Activated CD4-positive, alpha-beta memory T cell treated with anti-CD3 and anti-CD28 coated beads for 36 hours (primary cell): Measurements from ENCODE around the gene VTI1A. TPM values are rescaled to one million over a fixed set of nuclear protein-coding genes. Genes with fewer than 3 reads are reported as not detected.
"Not testable (repeated sequence)": the region's sequence is repeated elsewhere in the genome, so short reads cannot be mapped to it uniquely, and the experiment has no call there.

Experiments
- CTCF ChIA-PET: fragments of 350-600 bp; sonication (Branson Sonifier 250); formaldehyde crosslinking; loops from one replicate; lab custom pipeline; 2021; ENCODE audit warnings: antibody characterized with exemption, inconsistent platforms; lab: Charles Lee
- POLR2A ChIA-PET: fragments of 350-600 bp; sonication (Branson Sonifier 250); formaldehyde crosslinking; loops from one replicate; lab custom pipeline; 2021; ENCODE audit warnings: antibody characterized with exemption; lab: Charles Lee
- DNase-seq: peaks from one replicate; pipeline ENCODE4 v3.0.0-alpha.2; 2020
- H3K27ac Mint-ChIP-seq: one replicate; pipeline ENCODE4 v1.8.0; 2021; ENCODE audit warnings: mixed read lengths
- H3K27me3 Mint-ChIP-seq: one replicate; pipeline ENCODE4 v1.8.0; 2021; ENCODE audit warnings: mixed read lengths
- H3K36me3 Mint-ChIP-seq: one replicate; pipeline ENCODE4 v1.8.0; 2021; ENCODE audit warnings: mixed read lengths
- H3K4me1 Mint-ChIP-seq: one replicate; pipeline ENCODE4 v1.8.0; 2021; ENCODE audit warnings: low read depth, mixed read lengths
- H3K4me3 Mint-ChIP-seq: one replicate; pipeline ENCODE4 v1.8.0; 2021; ENCODE audit warnings: mild to moderate bottlenecking, mixed read lengths
- H3K9me3 Mint-ChIP-seq: one replicate; pipeline ENCODE4 v1.8.0; 2021; ENCODE audit warnings: mixed read lengths
- intact Hi-C: fragments of 100-400 bp; cut with micrococcal nuclease; formaldehyde crosslinking; loops from one replicate; pipeline ENCODE4 v1.15.1; 2023
- total RNA-seq, 2 experiments: library from RNA; stranded (reverse); gene quantifications; one replicate each; pipeline ENCODE4 v1.2.3, GENCODE V29; 2021

Gene VTI1A
- total RNA-seq, 2 experiments from 2014 or later: 24.3 to 24.5 TPM

DNA sequence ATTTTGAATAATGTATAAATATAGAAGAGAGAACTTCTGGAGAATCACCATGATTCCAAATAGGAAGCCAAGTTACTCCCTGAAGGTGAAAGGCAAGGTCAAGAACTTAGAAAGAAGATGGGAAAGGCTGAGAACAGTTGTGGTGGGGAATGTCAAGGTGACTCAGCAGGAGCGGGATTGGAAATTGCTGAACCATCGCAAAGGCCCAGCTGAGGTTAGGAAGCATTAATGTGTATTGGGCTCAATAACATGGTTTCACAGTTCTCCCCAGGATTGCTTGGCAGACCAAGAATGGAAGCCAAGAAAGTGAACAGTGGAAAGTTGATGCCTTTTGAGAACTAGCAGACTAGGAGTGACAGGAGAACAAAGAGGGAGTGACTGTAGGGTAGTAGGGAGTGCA is 133.3 kb downstream of the VTI1A start:
- Mint-ChIP-seq H3K27ac (no peak overlapping the region), H3K9me3 (no peaks in the 10 kb centered on the region), H3K36me3 (peaks cover 16% of the 10 kb centered on the region), H3K27me3 (no peaks in the 10 kb centered on the region), H3K4me3 (no peak overlapping the region), H3K4me1 (no peaks in the 10 kb centered on the region)
- DNase-seq: no peak
- intact Hi-C loops: no loop called here
- CTCF ChIA-PET: no interaction called here
- POLR2A ChIA-PET: no interaction called here

DNA sequence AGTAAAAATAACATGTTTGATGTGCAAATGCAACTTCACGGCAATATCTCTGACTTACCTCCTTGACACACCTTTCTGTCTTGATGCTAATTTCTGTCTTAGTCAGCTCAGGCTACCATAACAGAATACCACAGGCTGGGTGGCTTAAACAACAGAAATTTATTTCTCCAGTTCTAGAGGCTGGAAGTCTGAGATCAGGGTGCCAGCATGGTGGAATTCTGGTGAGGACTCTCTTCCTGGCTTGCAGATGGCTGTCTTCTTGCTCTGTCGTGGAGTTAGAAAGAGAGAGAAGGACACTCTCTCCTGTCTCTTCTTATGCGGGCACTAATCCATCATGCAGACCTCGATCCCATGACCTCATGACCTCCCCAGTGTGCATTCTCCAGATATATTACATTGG is 134.9 kb downstream of the VTI1A start:
- CTCF ChIA-PET: no interaction called here
- POLR2A ChIA-PET: no interaction called here
- H3K9me3 Mint-ChIP-seq: no peaks in the 10 kb centered on the region

DNA sequence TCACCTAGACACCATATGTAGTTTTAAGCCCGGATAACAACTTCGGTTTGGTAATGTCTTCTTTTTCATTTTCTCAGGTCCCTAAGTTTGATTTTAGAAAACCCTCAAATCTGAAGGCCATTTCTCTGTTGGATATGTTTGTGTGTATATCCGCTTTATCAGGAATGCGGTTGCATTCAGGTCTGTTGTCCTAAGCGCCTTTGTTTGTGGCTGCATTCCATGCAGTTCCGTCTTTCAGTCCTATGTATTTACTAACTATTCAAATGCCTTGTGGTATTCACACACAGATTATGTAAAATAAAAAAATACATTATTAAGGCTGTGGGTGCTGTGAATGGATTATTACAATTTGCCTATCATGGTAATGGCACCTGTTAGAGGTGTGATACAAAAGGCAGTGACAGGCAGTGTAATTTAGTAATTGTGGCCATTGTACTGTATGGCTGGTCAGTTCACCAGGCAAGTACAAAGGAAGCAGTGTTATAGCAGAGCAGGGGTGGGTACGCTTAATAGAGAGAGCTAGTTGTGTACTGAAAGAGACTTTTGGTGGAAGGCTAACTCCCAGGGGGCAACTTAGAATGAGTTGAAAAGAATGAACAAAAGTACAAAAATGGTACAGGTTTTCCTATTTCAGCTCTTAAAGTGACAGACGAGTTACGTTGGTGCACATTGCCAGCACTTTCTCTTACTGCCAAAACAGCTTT is 136.4 kb downstream of the VTI1A start:
- H3K27me3 Mint-ChIP-seq: no peaks in the 10 kb centered on the region
- CTCF ChIA-PET: no interaction called here
- intact Hi-C loops: no loop called here
- POLR2A ChIA-PET: no interaction called here
- no peak overlapping the region for H3K4me3 Mint-ChIP-seq
- no peak for DNase-seq
- H3K36me3 Mint-ChIP-seq: peaks cover 18% of the 10 kb centered on the region
- no peak overlapping the region for H3K27ac Mint-ChIP-seq
- no peaks in the 10 kb centered on the region for H3K9me3 Mint-ChIP-seq
- no peaks in the 10 kb centered on the region for H3K4me1 Mint-ChIP-seq

More for the DNA sequence above, 134.9 kb downstream of the VTI1A start:
- intact Hi-C loops: no loop called here
- Mint-ChIP-seq H3K27me3 (no peaks in the 10 kb centered on the region), H3K36me3 (peaks cover 20% of the 10 kb centered on the region), H3K4me1 (no peaks in the 10 kb centered on the region), H3K27ac (no peak overlapping the region), H3K4me3 (no peak overlapping the region)
- no peak for DNase-seq

DNA sequence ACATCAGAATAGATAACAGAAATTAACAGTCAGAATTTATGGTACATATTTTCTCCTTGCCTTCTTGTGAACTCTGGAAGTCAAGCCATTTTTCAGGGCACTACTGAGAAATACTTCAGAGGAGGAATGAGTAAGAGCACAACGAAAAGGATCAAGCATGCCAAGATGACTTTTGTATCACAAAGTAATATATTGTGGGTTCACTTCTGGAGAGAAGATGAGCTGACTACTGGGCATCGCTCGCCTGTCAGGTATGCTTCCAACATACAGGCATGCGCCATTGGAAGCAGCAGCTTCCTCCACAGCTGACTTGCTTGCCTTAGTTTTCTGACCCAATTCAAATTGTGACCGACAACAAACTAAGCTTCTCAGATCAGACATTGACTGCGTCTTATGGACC is 137.3 kb downstream of the VTI1A start:
- intact Hi-C loops: no loop called here
- Mint-ChIP-seq H3K4me3 (no peak overlapping the region), H3K4me1 (no peaks in the 10 kb centered on the region), H3K36me3 (peaks cover 17% of the 10 kb centered on the region), H3K9me3 (no peaks in the 10 kb centered on the region), H3K27ac (no peak overlapping the region), H3K27me3 (no peaks in the 10 kb centered on the region)
- POLR2A ChIA-PET: no interaction called here
- no peak for DNase-seq
- CTCF ChIA-PET: no interaction called here

DNA sequence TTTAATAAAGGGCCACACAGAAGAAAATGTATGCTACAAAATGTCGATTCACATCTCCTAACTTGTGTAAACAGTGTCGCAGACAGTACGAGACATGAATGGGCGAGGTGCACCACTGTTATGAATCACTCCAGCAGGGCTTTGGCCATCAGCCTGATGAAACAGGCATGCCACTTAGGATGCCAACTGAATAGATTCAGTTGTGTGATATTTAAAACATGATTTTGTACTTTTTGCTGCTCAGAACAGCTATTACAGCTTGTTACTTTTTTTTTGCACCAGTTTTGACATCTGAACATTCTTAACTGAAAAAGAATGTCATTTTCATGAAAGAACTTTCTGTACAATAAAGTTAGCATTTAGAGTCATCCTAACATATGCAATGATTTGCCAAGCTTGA is 138.1 kb downstream of the VTI1A start:
- Mint-ChIP-seq H3K36me3 (peaks cover 17% of the 10 kb centered on the region), H3K9me3 (no peaks in the 10 kb centered on the region)
- POLR2A ChIA-PET: no interaction called here

DNA sequence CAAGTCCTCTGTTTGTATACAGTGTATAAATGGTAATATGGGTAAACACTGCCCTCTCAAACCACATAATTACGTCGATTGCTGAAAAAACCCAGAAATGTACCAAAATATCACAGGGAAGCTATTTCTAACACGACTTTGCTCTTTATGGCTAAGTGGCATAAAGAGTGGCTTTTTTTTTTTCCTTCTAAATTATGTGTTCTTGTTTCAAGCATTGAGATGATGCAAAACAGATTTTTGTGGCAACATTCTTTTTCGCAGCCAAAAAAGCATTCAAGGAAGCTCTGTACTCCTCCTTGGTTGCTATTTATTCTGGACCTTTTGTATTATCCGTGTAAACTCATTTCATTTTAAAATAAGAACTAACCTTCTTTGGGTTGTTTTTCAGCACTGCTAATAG is 138.9 kb downstream of the VTI1A start:
- no peaks in the 10 kb centered on the region for H3K4me1 Mint-ChIP-seq
- H3K9me3 Mint-ChIP-seq: no peaks in the 10 kb centered on the region
- ChIA-PET CTCF (no interaction called here), POLR2A (interaction anchor here (0.7 kb wide), 1 partner anchor 8 kb away, joined by 3 read pairs; no protein-coding TSS in a partner anchor)
- H3K4me3 Mint-ChIP-seq: no peak overlapping the region
- no peak for DNase-seq
- H3K36me3 Mint-ChIP-seq: peaks cover 12% of the 10 kb centered on the region
- no peaks in the 10 kb centered on the region for H3K27me3 Mint-ChIP-seq
- intact Hi-C loops: no loop called here
- no peak overlapping the region for H3K27ac Mint-ChIP-seq

More for the DNA sequence above, 138.1 kb downstream of the VTI1A start:
- Mint-ChIP-seq H3K27ac (no peak overlapping the region), H3K4me1 (no peaks in the 10 kb centered on the region), H3K27me3 (no peaks in the 10 kb centered on the region), H3K4me3 (no peak overlapping the region)
- CTCF ChIA-PET: interaction anchor here (0.8 kb wide), 1 partner anchor 10 kb away, joined by 4 read pairs; no protein-coding TSS in a partner anchor
- intact Hi-C loops: no loop called here
- no peak for DNase-seq

DNA sequence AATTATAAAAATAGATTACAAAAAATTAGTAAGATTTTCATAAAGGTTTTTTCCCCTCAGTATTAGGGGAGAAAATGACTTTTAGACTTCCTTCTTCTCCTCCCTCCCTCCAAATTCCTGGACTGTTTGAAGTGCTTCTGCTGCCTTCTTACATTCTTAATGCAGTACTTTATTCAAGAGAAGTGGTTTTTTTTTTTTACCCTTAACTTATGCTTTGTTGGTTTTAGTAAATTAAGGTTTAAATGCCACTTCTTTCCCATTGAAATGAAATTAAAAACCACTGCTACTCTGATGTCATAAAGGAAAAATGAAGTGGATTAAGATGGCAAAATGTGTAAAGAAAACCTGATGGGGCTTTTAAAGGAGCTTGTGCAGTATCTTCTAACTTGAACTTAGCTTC is 140.7 kb downstream of the VTI1A start:
- H3K9me3 Mint-ChIP-seq: no peaks in the 10 kb centered on the region
- no peak overlapping the region for H3K27ac Mint-ChIP-seq
- H3K27me3 Mint-ChIP-seq: no peaks in the 10 kb centered on the region
- H3K4me3 Mint-ChIP-seq: no peak overlapping the region
- POLR2A ChIA-PET: no interaction called here
- H3K36me3 Mint-ChIP-seq: peaks cover 23% of the 10 kb centered on the region
- CTCF ChIA-PET: no interaction called here
- DNase-seq: no peak
- intact Hi-C loops: no loop called here
- no peaks in the 10 kb centered on the region for H3K4me1 Mint-ChIP-seq

DNA sequence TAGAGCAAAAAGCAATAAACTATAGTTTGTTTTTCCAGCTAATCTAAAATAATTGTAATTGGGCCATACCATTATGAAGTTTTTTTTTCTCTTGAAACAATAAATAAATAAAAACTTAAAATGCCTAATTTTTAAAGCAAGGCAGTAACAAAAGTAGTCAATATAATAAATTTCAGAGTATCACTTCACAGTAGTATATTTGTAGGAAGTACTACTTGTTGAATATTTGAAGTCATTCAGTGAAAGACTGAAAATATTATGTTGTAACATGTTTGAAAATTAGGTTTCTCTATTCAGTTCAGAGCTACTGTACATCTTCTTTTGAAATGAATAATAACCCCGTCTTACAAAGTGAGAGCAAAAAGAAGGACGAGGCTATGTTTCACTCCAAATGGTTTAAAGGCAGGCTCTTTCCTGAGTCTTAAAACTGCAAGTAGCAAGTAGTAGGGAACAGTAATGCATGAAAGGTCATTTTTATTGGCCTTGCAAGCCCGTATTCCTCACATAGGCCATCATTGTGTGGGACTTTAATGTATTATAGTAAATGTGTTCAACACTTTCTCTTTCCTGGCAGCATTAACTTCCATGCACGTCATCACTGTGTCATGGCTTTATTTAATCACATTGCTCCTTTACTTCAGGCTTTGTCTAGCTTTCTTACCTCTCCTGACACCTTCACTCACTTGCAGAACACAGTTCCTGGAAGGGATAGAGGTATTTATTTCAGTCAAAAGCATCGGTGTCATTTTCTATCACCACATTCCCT is 141.4 kb downstream of the VTI1A start:
- DNase-seq: no peak
- intact Hi-C loops: no loop called here
- Mint-ChIP-seq H3K27ac (no peak overlapping the region), H3K36me3 (peaks cover 22% of the 10 kb centered on the region), H3K4me3 (no peak overlapping the region), H3K4me1 (no peaks in the 10 kb centered on the region), H3K27me3 (no peaks in the 10 kb centered on the region), H3K9me3 (no peaks in the 10 kb centered on the region)
- CTCF ChIA-PET: no interaction called here
- POLR2A ChIA-PET: no interaction called here

DNA sequence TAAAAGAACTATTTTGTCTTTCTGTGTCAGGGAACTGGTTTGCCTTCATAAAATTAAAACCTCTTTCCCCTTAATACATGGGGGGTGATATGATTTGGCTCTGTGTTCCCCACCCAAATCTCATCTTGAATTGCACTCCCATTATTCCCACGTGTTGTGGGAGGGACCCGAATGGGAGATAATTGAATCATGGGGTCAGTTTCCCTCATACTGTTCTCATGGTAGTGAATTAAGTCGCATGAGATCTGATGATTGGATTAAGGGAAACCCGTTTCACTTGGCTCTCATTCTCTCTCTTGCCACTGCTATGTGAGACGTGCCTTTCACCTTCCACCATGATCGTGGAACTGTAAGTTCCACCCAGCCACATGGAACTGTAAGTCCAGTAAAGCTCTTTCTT is 142.1 kb downstream of the VTI1A start:
- ChIA-PET POLR2A (no interaction called here), CTCF (no interaction called here)
- no peak for DNase-seq
- Mint-ChIP-seq H3K27ac (no peak overlapping the region), H3K36me3 (peaks cover 24% of the 10 kb centered on the region), H3K9me3 (no peaks in the 10 kb centered on the region), H3K4me1 (no peaks in the 10 kb centered on the region), H3K27me3 (no peaks in the 10 kb centered on the region), H3K4me3 (no peak overlapping the region)
- intact Hi-C loops: no loop called here

DNA sequence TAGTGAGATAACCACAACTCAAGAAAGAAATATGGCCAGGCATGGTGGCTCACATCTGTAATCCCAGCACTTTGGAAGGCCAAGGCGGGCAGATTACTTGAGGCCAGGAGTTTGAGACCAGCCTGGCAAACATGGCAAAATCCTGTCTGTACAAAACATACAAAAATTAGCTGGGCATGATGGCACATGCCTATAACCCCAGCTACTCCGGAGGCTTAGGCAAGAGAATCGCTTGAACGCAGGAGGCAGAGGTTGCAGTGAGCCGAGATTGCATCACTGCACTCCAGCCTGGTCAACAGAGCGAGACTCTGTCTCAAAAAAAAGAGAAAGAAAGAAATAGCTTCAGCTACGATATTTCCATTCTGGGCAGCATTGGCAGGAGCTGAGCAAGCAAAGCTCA is 143.8 kb downstream of the VTI1A start:
- H3K27me3 Mint-ChIP-seq, H3K27ac Mint-ChIP-seq, CTCF ChIA-PET, DNase-seq, H3K4me3 Mint-ChIP-seq, intact Hi-C loops, H3K9me3 Mint-ChIP-seq, POLR2A ChIA-PET, H3K4me1 Mint-ChIP-seq: not testable (repeated sequence)
- peaks cover 23% of the 10 kb centered on the region for H3K36me3 Mint-ChIP-seq

DNA sequence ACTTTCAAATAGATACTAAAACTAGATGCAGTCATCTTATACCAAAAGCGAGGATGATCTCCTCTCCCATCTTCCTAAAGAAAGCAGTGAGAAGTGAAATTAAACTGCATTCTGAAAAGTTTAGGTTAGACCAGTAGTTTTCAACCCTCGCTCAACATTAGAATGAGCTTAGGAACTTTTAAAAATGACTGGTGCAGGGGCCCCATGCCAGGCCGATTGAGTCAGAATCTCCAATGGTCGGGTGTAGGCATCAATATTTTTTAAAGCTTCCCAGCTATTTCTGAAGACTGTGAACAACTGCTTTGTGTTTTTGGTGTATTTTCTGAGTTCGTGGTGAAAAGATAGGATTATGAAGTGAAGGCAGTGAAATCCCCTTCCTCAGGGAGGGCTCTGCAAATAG is 146.0 kb downstream of the VTI1A start:
- Mint-ChIP-seq H3K27ac (no peak overlapping the region), H3K27me3 (no peaks in the 10 kb centered on the region), H3K4me3 (no peak overlapping the region), H3K4me1 (no peaks in the 10 kb centered on the region), H3K9me3 (no peaks in the 10 kb centered on the region), H3K36me3 (peaks cover 19% of the 10 kb centered on the region)
- ChIA-PET CTCF (no interaction called here), POLR2A (no interaction called here)
- intact Hi-C loops: no loop called here
- DNase-seq: no peak

DNA sequence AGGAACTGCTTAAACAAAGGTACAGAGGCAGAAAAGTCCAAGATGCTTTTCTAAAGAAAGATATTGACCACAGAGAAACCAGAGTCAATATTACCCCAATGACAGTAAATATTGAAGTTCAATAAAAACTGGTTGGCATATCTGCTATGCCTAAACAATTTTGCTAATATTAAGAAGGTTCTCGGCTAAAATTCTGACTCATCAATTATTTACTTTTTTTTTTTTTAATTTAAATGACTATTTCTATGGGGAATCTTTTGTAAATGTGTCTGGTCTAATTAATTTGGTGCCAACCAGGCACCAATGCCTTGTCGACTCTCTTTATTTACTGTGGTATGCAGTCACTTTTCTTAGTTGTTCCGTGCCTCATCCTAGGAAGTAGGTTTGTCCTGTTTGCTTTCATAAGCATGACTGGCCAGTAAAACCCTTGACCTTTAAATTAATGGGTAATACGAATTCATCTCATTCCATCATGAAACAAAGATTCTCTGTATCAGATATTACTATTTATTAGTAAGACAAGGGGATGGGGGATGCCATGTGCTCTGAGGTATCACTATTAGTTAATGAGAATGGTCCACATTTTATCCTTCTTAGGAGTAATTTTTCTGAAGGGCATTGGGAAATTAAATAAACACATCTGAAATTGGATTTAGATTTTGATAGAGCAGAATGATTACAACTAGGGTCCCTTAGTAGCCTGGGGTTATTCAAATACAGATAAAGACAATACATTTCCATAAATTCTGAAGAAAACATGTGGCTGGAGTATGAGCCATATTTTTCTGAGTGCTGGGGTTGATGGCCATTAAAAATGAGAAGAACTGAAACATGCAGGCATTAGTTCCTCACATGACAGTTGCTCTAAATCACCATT is 154.4 kb downstream of the VTI1A start:
- CTCF ChIA-PET: no interaction called here
- no peak for DNase-seq
- peaks cover 8% of the 10 kb centered on the region for H3K36me3 Mint-ChIP-seq
- no peaks in the 10 kb centered on the region for H3K4me1 Mint-ChIP-seq
- H3K27me3 Mint-ChIP-seq: no peaks in the 10 kb centered on the region
- no peaks in the 10 kb centered on the region for H3K9me3 Mint-ChIP-seq
- H3K27ac Mint-ChIP-seq: no peak overlapping the region
- intact Hi-C loops: no loop called here
- POLR2A ChIA-PET: no interaction called here
- no peak overlapping the region for H3K4me3 Mint-ChIP-seq
